Measurements from ENCODE around the gene LGR5. TPM values are rescaled to one million over a fixed set of nuclear protein-coding genes. Genes with fewer than 3 reads are reported as not detected.

LGR5 gene
- total and polyA plus RNA-seq, 9 of the 15 experiments (the other 6 are each of a cell fraction or from before 2014, with no cell fraction given), result not detected

- TF ChIP-seq, protein P1, sequence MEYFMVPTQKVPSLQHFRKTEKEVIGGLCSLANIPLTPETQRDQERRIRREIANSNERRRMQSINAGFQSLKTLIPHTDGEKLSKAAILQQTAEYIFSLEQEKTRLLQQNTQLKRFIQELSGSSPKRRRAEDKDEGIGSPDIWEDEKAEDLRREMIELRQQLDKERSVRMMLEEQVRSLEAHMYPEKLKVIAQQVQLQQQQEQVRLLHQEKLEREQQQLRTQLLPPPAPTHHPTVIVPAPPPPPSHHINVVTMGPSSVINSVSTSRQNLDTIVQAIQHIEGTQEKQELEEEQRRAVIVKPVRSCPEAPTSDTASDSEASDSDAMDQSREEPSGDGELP (CRISPR knock-in tag; IDR thresholded peaks at IDR 0.05; ENCODE audit: borderline replicate concordance), result no peak
- TF ChIP-seq, protein P2, sequence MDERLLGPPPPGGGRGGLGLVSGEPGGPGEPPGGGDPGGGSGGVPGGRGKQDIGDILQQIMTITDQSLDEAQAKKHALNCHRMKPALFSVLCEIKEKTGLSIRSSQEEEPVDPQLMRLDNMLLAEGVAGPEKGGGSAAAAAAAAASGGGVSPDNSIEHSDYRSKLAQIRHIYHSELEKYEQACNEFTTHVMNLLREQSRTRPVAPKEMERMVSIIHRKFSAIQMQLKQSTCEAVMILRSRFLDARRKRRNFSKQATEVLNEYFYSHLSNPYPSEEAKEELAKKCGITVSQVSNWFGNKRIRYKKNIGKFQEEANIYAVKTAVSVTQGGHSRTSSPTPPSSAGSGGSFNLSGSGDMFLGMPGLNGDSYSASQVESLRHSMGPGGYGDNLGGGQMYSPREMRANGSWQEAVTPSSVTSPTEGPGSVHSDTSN (CRISPR knock-in tag; IDR thresholded peaks at IDR 0.05; ENCODE audit: low read depth), result no peak
- TF ChIP-seq, protein P2 (tag; conservative IDR thresholded peaks at IDR 0.05; ENCODE audit: low read depth), result no peak
- TF ChIP-seq NR2C1 (IDR thresholded peaks at IDR 0.05) (no peak), NR2C1 (tag; IDR thresholded peaks at IDR 0.05) (no peak), CBFA2T2 (conservative IDR thresholded peaks at IDR 0.05) (peak; percentile 51; the same call in 1 of the 2 replicates), SRSF1 (IDR thresholded peaks at IDR 0.05; ENCODE audit: low read depth, low read length) (no peak), TCF3 (CRISPR knock-in tag; IDR thresholded peaks at IDR 0.05) (peak; percentile 50; the same call in 1 of the 2 replicates), DNMT1 (IDR thresholded peaks at IDR 0.05) (no peak), TEAD2 (tag; IDR thresholded peaks at IDR 0.05) (no peak), GABPB2 (CRISPR knock-in tag; conservative IDR thresholded peaks at IDR 0.05) (no peak), PHF21A (IDR thresholded peaks at IDR 0.05; ENCODE audit: borderline replicate concordance, low read depth) (no peak), SRSF9 (IDR thresholded peaks at IDR 0.05; ENCODE audit: borderline replicate concordance, low read depth, low read length) (no peak), KDM4B (IDR thresholded peaks at IDR 0.05; ENCODE audit: borderline replicate concordance in 2 of 2, low read depth in 1 of 2) (no peak), MGA (IDR thresholded peaks at IDR 0.05) (no peak)
Observed at GRCh38 chr12:71465796-71466195, 26.2 kb downstream of the LGR5 start (continued).

Data from K562 (cell line).